IPS-NIHi7 (cell line): ENCODE data around the gene MPEG1.
A peak's percentile ranks its signal among the peaks of the same experiment; 100 is the strongest.

ENCODE experiments used
- DNase-seq: peaks from one replicate; pipeline ENCODE4 v3.0.0; 2012; ENCODE audit warnings: mixed read lengths; ENCODE audit errors: extremely low spot score

The MPEG1 gene, protein sequence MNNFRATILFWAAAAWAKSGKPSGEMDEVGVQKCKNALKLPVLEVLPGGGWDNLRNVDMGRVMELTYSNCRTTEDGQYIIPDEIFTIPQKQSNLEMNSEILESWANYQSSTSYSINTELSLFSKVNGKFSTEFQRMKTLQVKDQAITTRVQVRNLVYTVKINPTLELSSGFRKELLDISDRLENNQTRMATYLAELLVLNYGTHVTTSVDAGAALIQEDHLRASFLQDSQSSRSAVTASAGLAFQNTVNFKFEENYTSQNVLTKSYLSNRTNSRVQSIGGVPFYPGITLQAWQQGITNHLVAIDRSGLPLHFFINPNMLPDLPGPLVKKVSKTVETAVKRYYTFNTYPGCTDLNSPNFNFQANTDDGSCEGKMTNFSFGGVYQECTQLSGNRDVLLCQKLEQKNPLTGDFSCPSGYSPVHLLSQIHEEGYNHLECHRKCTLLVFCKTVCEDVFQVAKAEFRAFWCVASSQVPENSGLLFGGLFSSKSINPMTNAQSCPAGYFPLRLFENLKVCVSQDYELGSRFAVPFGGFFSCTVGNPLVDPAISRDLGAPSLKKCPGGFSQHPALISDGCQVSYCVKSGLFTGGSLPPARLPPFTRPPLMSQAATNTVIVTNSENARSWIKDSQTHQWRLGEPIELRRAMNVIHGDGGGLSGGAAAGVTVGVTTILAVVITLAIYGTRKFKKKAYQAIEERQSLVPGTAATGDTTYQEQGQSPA

DNA sequence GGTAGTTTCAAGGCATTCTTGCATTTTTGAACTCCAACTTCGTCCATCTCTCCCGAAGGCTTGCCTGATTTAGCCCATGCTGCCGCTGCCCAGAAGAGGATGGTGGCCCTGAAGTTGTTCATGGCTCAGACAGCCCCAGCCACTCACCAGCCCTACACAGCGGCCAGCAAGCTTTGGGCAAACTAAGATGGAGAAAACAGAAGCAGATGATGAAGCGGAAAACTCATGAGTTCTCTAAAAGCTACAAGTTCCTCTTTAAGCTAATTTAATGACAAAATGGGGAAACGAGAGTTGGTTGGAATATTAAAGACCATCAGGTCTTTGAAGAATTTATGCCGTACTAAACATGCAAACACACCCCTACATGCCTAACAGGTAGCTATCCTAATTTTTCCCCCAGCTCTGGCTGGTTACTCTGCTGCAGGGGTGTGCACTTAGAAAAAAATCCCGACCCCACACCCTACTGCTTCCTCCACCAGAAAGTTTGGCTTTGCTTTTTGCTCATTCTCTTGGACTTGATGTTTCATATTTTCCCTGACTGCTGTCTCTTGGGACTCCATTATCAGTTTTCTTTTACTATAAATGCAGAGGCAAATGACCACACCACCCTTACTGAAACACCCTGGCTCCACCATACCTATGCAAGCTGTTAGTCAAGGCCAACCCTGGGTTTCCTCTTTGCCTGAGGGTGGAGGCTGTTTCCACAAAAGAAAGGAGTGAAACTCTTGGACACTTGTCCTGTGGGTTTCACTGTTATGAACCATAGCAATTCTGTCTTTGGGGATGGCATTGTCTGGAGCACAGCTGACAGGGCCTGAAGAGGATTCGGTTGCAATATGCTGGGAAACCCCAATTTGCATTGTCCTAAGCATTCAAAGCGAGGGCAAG is at the start of gene MPEG1:
MPEG1 (minus strand) TSS at position 184 of the 888 bp plus-strand sequence; CDS start at position 122, 62 bp downstream.
- DNase-seq: no peak

- no peak for DNase-seq
Observed at GRCh38 chr11:59262177-59262818, 49.6 kb upstream of the MPEG1 start.

DNA sequence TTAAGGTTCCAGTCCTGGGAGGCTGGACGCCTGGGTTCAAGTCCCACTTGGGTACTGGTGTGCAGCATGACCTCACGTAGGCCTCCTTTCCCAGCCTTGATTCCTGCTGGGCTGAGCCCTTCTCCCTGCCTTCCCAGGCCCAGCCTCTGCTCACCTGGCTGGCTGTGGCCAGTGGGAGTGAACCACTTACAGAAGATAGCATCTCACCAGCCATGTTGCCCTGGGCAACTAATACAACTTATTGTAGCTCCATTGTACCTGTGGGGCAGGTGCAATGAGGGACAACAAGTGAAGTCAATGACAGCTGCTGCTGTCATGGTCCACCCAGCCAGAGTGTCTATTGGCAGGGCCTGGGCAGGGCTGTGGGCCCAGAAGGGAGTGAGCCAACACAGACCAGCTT is 48.4 kb upstream of the MPEG1 start:
- DNase-seq: no peak

DNA sequence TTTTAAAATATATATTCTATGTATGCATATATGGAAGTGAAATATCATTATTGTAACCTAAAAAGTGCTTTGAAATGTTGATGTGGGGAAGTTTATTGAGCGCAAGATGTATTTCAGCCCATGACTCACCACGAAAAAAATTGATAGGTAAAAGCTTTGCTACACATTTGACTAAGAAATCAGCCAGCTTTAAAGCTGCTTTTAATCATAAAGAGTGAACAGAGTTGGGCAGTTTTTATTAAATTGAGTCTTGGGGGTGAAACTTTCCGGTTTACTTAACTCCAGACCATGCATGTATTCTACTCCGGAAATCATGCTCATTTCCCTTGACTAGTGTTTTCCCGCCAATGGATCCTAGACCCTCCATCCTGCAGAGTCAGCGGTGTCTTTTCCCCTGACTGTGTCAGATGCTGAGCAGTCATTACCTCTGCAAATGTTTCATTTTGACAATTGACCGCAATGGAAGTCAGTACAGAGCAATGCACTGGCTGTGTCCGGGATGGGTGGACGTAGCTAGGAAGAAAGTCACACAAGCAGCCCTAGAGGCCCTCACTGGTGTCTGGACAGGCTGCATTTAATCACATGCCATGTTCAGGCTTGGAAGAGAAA is 47.2 kb upstream of the MPEG1 start:
- DNase-seq: no peak

DNA sequence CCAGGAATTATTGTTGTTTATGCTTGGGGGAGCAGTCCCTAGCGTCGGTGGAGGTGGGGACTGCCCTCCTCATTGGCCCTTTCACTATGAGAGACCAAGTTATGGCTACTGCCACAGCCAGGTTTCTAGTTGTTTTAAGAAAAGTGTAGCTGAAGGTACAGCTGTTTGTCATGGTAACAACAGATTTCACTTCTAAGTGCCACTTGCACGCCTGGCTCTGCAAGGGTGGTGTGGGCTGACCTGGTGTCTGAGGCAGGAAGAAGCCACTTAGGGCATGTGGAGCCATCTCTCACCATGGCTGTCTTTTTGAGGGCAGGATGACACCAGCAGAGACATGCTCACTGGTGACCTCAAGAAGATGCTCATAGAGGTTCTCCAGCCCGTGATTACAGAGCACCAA is 46.3 kb upstream of the MPEG1 start:
- no peak for DNase-seq

GRCh38 chr11:59255281-59255680 is 42.6 kb upstream of the MPEG1 start:
- peak; percentile 43 for DNase-seq

GRCh38 chr11:59254286-59254685 is 41.6 kb upstream of the MPEG1 start:
- DNase-seq: no peak

GRCh38 chr11:59253001-59253400 is 40.3 kb upstream of the MPEG1 start:
- DNase-seq: no peak

GRCh38 chr11:59249535-59249934 is 36.8 kb upstream of the MPEG1 start:
- no peak for DNase-seq

DNA sequence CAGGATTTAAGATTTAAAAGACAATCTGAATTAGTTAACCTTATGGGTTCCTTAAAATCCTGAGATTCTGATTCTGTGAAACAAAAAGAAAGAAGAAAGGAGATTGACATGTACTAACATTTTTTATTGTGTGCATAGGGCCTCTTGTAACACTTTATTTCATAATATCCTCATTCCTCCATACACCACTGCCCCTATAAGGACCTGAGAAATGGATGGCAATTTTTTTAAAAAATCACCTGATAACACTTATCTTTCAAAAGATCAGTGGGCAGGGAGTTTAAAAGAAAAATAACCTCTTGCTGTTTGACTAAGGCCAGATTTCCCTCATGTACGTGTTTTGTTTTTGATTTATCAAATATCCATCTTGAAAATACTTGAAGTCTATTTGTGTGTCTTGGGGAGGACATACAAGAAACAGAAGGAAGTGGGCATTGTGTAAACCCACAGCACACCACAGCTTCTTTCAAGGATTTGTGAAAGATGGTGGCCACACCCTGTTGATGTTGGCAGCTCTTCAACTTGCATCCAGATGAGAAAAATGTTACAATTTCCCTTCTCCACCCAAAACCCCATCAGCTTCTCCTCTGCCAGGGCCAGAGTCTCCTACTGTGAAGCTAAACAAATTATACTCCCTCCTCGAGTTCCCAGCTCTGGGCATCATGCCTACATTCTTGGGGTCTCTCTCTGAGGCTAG is 35.0 kb upstream of the MPEG1 start:
- DNase-seq: no peak

GRCh38 chr11:59243633-59244032 is 30.9 kb upstream of the MPEG1 start:
- DNase-seq: no peak

- DNase-seq: no peak
Observed at GRCh38 chr11:59240322-59240721, 27.6 kb upstream of the MPEG1 start.

DNA sequence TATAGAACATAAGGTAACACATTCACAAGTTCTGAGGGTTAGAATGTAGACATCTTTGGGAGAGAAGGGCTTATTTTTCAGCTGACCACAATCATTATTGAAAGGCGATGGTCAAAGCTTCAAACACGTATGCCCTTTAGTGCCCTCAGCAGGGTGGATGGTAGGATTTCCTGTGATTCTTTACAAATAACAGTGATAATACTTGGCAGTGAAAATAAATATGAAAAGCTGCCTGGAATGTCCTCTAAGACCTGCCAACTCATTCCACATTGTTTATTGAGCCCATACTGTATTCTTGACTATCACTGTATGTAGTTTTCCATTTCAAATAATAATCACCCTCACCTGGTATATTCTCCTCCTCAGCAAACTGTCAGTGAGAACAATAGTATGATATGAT is 13.7 kb upstream of the MPEG1 start:
- DNase-seq: no peak

DNA sequence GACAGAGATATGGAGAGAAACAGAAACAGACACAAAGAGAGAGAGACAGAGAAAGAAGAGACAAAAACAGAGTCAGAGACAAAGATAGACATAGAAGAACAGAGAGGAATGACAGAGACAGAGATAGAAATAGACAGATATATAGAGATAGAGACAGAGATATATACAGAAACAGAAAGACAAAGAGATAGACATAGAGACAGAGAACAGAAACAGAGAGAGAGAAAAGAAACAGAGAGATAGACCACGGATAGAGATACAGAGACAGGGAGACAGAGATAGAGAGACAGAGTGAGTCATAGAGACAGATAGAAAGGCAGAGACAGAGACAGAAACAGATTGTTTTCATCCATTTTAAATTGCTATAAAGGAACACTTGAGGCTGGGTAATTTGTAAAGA is 12.3 kb upstream of the MPEG1 start:
- no peak for DNase-seq

GRCh38 chr11:59224351-59224928 is 11.7 kb upstream of the MPEG1 start:
- no peak for DNase-seq

- DNase-seq: no peak
Observed at GRCh38 chr11:59223611-59224010, 10.9 kb upstream of the MPEG1 start.

- DNase-seq: no peak
Observed at GRCh38 chr11:59223177-59223576, 10.4 kb upstream of the MPEG1 start.

GRCh38 chr11:59222464-59223060 is 9.8 kb upstream of the MPEG1 start:
- no peak for DNase-seq

GRCh38 chr11:59221441-59221840 is 8.7 kb upstream of the MPEG1 start:
- DNase-seq: no peak

DNA sequence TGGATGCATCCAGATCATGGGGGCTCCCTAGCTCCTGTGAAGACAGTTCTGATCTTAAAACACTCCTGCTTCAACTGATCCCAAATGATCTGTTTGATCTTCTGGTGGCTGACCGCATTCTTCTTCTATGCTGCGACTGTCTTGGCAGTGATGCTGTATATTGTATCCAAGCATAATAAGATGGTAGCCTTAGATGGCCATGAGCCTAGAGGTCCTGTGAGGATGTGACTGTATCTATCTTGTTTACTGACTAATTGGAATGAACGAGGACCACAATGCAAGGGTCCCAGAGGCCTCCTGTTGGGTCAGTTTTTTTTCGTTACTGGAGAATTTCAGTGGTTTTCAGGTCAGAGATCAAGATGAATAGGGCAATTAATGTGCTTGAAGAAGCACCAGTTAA is 7.1 kb upstream of the MPEG1 start:
- no peak for DNase-seq
